Stimulated activated naive CD8-positive, alpha-beta T cell treated with anti-CD3 and anti-CD28 coated beads, Interleukin-15, Interleukin-2, amounts not matched to agents 100 U/mL and 50 U/mL, for 24 hours (primary cell): ENCODE results near the gene HTR6.

Experiments
- ATAC-seq: fragments of 150-1000 bp; cut with Tn5 transposase; one replicate; pipeline ENCODE4 v1.10.0; 2021
- DNase-seq: peaks from one replicate; pipeline ENCODE4 v3.0.0; 2021

HTR6 gene

DNA sequence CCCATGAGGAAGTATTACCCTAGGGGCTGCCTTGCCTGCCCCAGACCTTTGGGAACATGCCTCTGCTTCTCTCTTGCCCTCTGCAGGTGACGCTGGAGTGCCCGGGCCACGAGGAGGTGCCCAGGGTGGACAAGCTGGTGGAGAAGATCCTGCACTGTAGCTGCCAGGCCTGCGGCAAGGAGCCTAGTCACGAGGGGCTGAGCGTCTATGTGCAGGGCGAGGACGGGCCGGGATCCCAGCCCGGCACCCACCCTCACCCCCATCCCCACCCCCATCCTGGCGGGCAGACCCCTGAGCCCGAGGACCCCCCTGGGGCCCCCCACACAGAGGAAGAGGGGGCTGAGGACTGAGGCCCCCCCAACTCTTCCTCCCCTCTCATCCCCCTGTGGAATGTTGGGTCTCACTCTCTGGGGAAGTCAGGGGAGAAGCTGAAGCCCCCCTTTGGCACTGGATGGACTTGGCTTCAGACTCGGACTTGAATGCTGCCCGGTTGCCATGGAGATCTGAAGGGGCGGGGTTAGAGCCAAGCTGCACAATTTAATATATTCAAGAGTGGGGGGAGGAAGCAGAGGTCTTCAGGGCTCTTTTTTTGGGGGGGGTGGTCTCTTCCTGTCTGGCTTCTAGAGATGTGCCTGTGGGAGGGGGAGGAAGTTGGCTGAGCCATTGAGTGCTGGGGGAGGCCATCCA, 7.8 kb upstream of the HTR6 start:
- DNase-seq = no peak
- ATAC-seq = no peak

DNA sequence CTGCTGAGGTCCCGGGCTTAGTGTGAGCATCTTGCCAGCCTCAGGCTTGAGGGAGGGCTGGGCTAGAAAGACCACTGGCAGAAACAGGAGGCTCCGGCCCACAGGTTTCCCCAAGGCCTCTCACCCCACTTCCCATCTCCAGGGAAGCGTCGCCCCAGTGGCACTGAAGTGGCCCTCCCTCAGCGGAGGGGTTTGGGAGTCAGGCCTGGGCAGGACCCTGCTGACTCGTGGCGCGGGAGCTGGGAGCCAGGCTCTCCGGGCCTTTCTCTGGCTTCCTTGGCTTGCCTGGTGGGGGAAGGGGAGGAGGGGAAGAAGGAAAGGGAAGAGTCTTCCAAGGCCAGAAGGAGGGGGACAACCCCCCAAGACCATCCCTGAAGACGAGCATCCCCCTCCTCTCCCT, 7.2 kb upstream of the HTR6 start:
- no peak for ATAC-seq

GRCh38 chr1:19658186-19658585, 6.5 kb upstream of the HTR6 start:
- DNase-seq (no peak), ATAC-seq (no peak)

More for the DNA sequence above, 7.2 kb upstream of the HTR6 start:
- DNase-seq = no peak

DNA sequence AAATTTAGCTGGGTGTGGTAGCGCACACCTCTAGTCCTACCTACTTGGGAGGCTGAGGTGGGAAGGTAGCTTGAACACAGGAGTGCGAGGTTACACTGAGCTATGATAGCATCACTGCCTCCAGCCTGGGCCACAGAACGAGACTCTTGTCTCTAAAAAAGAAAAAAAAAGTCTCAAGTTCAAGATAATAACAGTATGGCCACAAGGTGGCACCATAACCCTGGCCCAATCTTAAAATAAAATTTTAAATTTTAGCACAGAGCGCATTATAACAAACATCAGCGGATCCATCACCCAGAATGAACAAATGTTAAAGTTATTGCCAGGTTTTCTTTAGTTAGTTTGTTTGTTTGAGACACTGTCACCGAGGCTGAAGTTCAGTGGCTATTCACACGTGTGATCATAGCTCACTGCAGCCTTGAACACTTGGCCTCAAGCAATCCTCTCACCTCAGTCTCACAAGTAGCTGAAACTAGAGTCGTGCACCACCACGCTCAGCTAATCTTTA, 2.9 kb upstream of the HTR6 start:
- DNase-seq (peak; percentile 48), ATAC-seq (no peak)

DNA sequence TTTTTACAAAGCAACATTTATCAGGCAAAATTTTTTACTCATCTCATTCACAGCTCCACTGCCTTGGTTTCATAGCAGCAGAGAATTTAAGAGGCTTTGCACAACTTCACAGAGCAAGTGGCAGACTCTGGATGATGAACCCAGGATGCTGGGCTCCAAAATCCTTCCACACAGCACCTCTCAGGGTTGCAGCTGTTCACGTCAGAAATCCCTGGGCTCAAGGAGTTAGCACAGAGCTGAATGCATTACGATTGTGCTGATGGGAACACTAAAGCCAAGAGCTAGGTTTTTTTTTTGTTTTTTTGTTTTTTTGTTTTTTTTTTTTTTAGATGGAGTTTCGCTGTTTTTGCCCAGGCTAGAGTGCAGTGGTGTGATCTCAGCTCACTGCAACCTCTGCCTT, 2.4 kb upstream of the HTR6 start:
- ATAC-seq = no peak
- no peak for DNase-seq

DNA sequence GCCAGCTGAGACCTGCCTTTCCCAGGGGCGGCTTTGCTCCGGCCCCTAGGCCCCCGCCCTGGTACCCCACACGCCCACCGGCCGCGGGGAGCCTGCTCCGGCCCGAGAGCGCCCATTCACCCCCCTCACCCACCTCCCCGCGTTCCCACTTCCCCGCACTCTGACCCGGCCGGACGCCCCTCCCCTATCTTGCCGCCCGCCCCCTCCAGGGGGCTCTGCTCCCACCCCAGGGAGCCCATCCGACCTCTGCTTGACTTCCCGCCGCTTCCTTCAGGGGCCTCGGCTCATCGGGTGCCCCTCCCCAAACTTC, 466 bp downstream of the HTR6 start:
- DNase-seq (no peak), ATAC-seq (no peak)

GRCh38 chr1:19665496-19666465, 1.1 kb downstream of the HTR6 start:
- ATAC-seq = no peak
- no peak for DNase-seq

GRCh38 chr1:19668888-19669287, 4.2 kb downstream of the HTR6 start:
- ATAC-seq (no peak), DNase-seq (no peak)

- ATAC-seq (no peak), DNase-seq (no peak)
Measured at GRCh38 chr1:19670787-19671186, 6.1 kb downstream of the HTR6 start.

- ATAC-seq (no peak), DNase-seq (no peak)
Measured at GRCh38 chr1:19672237-19672636, 7.6 kb downstream of the HTR6 start.

DNA sequence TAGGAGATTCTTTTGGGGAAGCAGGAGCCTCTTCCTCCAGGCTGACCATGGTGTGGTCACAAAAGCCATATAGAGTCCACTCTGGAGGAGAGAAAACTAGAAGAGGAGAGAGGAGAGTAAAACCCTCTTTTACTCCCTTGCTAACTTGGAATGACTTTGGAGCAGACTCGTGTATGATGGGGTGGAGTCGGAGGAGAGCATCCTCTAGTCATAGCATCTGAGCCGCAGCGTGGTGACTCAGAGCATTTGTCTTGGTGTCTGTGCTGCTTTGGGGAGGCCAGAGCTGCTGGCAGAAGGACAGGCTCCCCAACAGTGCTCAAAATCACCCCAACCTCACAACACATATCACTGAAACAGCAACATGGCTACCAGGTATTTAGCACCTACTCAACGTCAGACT, 11.1 kb downstream of the HTR6 start:
- ATAC-seq (no peak), DNase-seq (no peak)

DNA sequence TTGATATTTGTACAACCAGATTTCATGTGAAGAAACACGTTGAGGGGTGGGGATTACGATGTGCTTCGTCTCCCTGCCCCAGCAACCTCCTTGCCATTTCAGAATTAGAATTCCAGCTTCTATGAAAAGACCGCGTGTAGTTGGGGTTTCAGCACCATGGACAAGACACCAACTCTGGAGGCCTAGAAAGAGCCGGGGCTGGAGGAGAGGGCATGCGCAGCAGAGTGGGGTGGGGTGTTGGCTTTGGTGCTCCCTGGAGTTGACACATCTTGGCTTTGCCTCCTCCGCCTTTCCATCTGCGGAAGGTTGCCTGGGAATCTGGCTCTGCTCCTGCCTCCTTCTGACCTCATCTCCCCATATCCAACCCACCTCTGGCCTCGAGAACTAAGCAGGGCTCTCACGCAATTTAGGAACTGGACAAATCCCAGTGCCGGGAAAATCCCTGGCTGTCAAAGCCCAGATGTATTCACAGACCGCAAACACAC, 11.8 kb downstream of the HTR6 start:
- peak; percentile 27 for DNase-seq
- no peak for ATAC-seq

- DNase-seq = no peak
Measured at GRCh38 chr1:19678493-19678892, 13.8 kb downstream of the HTR6 start.

DNA sequence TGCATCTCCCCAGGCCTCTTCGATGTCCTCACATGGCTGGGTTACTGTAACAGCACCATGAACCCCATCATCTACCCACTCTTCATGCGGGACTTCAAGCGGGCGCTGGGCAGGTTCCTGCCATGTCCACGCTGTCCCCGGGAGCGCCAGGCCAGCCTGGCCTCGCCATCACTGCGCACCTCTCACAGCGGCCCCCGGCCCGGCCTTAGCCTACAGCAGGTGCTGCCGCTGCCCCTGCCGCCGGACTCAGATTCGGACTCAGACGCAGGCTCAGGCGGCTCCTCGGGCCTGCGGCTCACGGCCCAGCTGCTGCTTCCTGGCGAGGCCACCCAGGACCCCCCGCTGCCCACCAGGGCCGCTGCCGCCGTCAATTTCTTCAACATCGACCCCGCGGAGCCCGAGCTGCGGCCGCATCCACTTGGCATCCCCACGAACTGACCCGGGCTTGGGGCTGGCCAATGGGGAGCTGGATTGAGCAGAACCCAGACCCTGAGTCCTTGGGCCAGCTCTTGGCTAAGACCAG, 14.3 kb downstream of the HTR6 start:
- no peak for DNase-seq

More at GRCh38 chr1:19678493-19678892, 13.8 kb downstream of the HTR6 start:
- peak; percentile 36 for ATAC-seq

GRCh38 chr1:19679691-19680090, 15.0 kb downstream of the HTR6 start:
- no peak for ATAC-seq
- DNase-seq = no peak

More for the DNA sequence above, 14.3 kb downstream of the HTR6 start:
- no peak for ATAC-seq

DNA sequence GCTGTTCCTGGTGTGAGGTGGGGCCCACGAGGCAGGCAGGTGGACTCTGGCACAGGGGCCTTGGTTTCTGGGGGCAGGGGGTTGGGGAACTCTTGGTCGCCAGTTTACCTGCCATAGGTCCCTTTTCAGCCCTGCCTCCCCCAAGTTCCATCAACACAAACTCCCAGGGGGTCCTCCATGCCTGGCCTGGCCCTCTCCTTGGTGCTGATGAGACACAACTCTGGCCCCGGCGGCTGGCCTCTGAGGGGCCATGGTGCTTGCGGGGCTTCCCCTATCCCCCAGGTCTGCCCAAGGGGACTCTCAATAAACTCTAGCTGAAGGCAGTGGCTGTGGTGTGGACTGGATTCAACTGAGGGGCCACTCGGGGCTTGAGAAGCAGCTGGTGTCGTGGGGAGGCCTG, 16.0 kb downstream of the HTR6 start:
- ATAC-seq (no peak), DNase-seq (no peak)

DNA sequence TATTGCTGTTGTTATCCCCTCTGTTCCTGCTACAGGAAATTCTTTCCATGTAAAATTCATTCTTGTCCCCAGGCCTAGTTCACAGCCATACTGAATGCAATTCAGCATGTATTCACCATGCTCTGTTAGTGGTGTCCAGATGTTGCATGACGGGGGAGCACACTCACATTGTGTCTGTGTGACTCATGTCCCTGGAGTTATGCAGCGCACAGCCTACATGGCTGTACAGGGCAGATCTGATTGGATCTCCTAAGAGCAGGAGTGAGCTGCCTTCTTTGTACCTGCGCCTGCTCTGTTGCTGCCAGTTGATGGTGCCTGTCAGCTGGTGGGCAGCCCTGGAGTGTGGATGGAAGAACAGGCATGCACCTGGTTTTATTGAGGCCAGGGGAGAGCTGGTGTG, 17.6 kb downstream of the HTR6 start:
- DNase-seq = no peak
- no peak for ATAC-seq

DNA sequence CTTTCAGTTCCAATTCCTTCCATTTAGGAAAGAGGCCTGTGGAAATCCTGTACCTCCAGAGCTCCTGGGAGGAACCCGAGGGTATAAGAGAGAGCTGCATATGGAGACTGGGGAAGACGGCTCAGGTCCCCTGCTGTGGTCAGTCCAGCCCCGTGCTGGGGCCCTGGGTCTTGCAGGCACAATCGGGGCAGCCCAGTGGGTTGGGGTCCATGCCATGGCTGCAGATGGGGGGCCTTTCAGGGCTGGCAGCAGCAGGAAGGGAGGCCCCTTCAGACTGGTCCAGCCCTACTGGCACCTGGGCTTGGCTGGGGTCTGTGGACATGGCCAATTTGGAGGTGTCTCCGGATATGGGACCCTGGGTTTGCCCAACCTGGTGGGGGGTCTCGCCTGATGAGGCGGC, 18.2 kb downstream of the HTR6 start:
- ATAC-seq (no peak), DNase-seq (no peak)

- ATAC-seq (no peak), DNase-seq (no peak)
Measured at GRCh38 chr1:19683351-19683750, 18.7 kb downstream of the HTR6 start.

DNA sequence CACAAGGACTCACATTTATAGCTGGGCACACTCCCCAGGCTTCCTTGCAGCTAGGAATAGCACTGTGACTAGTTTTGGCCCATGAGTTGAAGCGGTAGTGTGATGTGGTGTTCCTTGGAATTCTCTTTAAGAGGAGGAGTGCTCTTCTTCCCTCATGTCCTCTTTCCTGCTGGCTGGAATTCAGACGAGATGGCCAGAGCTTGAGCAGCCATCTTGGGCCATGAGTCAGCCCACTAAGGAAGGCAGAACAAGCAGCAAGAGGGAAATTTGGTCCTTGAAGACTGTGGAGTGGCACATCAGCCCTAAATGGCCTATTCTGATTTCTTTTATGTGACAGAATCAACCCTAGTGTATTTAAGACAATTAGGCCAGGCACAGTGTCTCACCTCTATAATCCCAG, 20.0 kb downstream of the HTR6 start:
- ATAC-seq (no peak), DNase-seq (no peak)

DNA sequence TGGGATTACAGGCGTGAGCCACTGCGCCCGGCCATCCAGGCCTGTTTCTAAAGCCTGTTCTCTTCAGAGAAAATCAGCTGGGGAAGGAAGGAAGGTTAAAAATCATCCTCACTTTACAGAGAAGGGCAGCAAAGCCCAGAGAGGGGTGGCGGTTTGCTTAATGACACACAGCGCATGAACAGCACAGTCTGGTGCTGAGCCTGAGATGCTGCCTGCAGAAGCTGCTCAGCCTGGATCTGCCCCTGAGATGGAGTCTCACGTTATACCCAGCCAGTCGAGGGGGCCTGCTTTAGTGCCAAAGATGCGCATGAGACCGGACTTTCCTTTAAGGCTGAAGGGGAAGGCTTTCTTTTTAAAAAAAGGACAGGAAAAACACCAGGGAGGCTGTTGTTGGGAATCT, 21.3 kb downstream of the HTR6 start:
- DNase-seq = no peak
- ATAC-seq = no peak

DNA sequence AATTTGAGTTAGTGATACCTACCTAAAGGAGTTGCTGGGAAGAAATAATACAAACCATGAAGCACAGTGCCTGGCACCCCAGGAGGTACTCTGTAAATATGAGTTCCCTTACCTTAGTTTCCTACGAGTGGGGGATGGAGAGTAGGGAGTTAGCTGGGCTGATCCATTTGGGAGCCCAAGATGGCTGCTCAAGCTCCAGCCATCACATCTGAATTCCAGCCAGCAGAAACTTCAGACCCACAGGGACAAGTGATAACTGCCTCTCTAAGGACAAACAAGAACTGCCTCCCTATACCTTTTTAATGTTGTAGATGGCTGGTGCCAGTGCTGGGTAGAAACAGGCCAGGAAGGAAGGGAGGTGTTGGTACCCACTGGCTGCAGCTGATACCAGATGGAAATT, 22.7 kb downstream of the HTR6 start:
- DNase-seq (no peak), ATAC-seq (no peak)
